NCI-H345 treated with DMSO at 0.1 percent for 48 hours (cell line): ENCODE data around the gene GNG13.
"Not testable (repeated sequence)": the region's sequence is repeated elsewhere in the genome, so short reads cannot be mapped to it uniquely, and the experiment has no call there.

Experiments
- DNase-seq: peaks from one replicate; lab custom pipeline; 2025; ENCODE audit not compliant: unreplicated experiment; lab: John Stamatoyannopoulos, UW

GNG13 gene

GRCh38 chr16:780296-780695 is 20.2 kb downstream of the GNG13 start:
- no peak for DNase-seq

GRCh38 chr16:779561-779960 is 21.0 kb downstream of the GNG13 start:
- DNase-seq, result no peak

GRCh38 chr16:778909-779527 is 21.5 kb downstream of the GNG13 start:
- no peak for DNase-seq

GRCh38 chr16:778447-778846 is 22.1 kb downstream of the GNG13 start:
- no peak for DNase-seq

- no peak for DNase-seq
These were observed 22.7 kb downstream of the GNG13 start for GRCh38 chr16:777826-778225.

GRCh38 chr16:776824-777223 is 23.7 kb downstream of the GNG13 start:
- DNase-seq, result no peak

GRCh38 chr16:776298-776697 is 24.2 kb downstream of the GNG13 start:
- not testable (repeated sequence) for DNase-seq

GRCh38 chr16:775236-775796 is 25.2 kb downstream of the GNG13 start:
- DNase-seq, result no peak

GRCh38 chr16:774086-775001 is 26.2 kb downstream of the GNG13 start:
- no peak for DNase-seq

- no peak for DNase-seq
These were observed 27.6 kb downstream of the GNG13 start for GRCh38 chr16:772959-773358.

- no peak for DNase-seq
These were observed 30.1 kb downstream of the GNG13 start for GRCh38 chr16:770411-770810.

- no peak for DNase-seq
These were observed 30.6 kb downstream of the GNG13 start for GRCh38 chr16:769934-770333.

GRCh38 chr16:769184-769784 is 31.2 kb downstream of the GNG13 start:
- DNase-seq, result no peak

- DNase-seq, result no peak
These were observed 32.1 kb downstream of the GNG13 start for GRCh38 chr16:768428-768827.

GRCh38 chr16:767743-768235 is 32.7 kb downstream of the GNG13 start:
- DNase-seq, result no peak

GRCh38 chr16:766820-767640 is 33.5 kb downstream of the GNG13 start:
- DNase-seq, result no peak

GRCh38 chr16:766008-766819 is 34.3 kb downstream of the GNG13 start:
- DNase-seq, result no peak

- no peak for DNase-seq
These were observed 35.1 kb downstream of the GNG13 start for GRCh38 chr16:765488-765865.

GRCh38 chr16:764848-765487 is 35.6 kb downstream of the GNG13 start:
- no peak for DNase-seq
